ENCODE data around the gene PEX13.
"Not testable (repeated sequence)": the region's sequence is repeated elsewhere in the genome, so short reads cannot be mapped to it uniquely, and the experiment has no call there.

Gene PEX13, protein sequence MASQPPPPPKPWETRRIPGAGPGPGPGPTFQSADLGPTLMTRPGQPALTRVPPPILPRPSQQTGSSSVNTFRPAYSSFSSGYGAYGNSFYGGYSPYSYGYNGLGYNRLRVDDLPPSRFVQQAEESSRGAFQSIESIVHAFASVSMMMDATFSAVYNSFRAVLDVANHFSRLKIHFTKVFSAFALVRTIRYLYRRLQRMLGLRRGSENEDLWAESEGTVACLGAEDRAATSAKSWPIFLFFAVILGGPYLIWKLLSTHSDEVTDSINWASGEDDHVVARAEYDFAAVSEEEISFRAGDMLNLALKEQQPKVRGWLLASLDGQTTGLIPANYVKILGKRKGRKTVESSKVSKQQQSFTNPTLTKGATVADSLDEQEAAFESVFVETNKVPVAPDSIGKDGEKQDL

DNA sequence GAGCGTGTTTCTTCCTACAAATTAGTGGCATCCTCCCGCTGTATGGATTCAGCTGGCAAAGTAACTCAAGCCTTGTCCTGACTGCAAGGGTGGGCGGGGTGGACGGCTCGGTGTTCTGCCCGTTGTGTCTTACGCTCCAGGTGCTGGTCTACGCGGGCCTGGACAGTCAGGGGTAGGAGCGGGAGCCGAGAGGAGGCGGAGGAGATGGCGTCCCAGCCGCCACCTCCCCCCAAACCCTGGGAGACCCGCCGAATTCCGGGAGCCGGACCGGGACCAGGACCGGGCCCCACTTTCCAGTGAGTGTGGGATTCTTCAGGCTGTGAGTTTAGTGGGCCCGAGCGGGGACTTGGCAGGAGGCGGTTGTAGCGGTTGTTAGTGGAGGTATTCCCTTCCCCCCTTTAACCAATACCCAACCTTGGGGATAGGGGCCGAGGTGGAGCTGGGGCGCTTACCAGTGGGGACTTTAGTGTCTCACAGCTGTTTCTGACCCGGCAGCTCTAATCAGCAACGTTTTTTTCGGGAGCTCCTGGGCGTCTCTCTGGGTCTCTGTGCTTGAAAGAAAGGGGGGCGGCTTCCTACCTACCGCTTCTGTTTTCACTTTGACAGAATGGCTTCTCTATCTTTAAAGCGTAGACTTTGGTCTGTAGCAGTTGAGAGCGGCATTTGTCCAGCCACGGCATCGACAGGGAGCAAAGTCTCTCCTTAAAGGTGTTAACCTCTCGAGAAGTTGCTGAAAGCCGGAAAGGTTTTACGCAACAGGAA lies at the start of gene PEX13, which contains the start of gene PUS10:
Gene PEX13 (plus strand): TSS at position 165 of the 762 bp plus-strand sequence. CDS start 40 bp downstream, at position 205.
Gene PUS10 (minus strand): TSS at position 700 of the 762 bp plus-strand sequence. CDS start 6,365 bp downstream, outside the sequence.
- DNase-seq, result peak; percentile 47

DNA sequence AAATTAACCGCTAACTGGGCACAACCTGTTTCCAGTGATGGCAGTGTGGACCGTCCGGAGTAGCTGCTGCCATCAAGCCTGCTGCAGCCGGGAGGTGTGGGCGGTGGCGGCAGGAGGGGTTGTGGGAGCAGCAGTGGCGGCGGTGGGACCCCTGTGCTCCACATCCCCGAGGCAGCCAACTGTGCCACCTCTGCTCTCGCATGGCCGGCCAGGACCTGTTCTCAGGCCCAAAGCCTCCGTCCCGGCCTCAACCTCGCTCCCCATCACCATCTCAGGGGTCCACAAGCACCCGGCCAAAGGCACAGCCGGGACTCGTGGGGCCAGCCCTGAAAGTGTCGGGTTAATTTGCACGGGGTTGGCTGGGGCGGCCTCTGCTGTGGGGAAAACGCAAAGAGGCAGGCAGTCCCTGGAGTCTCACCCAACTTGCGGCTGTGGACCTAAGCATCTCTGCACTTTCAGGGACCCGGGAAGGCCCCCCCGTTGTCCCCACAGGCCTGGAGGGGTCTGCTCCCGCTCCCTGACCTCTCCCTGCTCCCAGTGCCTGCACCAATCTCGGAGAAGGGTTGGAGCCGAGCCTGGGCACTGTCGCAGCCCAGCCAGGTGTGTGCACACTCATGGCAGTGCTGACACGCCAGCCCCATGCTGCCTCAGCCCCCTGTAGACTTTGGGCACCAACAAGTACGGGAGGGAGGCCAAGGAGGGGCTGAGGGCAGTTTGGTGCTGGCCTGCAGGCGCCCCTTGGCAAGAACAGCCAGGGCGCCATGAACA lies 44.4 kb upstream of the PEX13 start:
- DNase-seq, result no peak

DNA sequence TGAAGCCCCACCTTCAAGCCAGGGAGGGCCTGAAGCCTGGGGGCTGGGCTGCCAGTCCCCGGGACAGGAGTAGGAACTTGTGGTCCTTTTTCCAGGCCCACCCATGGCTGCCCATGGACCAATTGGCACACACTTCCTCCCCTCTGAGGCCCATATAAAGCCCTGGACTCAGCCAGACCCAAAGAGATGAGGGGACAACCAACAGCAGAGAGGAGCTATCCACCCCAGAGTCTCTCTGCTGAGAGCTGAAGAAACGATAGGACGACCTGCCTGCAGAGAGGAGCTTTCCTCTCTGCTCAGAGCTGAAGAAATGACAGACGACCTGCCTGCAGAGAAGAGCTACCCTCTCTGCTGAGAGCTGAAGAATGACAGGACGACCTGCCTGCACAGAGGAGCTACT lies 43.8 kb upstream of the PEX13 start:
- no peak for DNase-seq

DNA sequence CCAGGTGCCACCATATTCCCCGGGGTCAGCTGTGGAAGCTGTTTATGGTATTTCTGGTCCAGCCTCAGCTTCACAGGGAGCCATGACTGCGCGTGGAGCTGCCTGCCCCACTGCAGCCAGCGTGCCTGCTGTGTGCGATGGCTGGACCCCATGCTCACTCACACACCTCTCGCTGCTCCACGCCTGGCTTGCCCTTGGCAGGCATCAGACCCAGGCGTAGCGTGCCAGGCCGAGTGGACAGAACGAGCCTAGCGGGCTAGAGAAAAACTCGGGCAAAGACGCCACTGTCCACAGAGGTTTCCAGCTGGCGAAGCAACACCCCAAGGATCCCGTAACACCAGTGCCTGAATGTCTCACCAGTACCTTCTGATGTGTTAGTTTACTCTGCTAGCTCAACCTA lies 42.9 kb upstream of the PEX13 start:
- DNase-seq, result no peak

DNA sequence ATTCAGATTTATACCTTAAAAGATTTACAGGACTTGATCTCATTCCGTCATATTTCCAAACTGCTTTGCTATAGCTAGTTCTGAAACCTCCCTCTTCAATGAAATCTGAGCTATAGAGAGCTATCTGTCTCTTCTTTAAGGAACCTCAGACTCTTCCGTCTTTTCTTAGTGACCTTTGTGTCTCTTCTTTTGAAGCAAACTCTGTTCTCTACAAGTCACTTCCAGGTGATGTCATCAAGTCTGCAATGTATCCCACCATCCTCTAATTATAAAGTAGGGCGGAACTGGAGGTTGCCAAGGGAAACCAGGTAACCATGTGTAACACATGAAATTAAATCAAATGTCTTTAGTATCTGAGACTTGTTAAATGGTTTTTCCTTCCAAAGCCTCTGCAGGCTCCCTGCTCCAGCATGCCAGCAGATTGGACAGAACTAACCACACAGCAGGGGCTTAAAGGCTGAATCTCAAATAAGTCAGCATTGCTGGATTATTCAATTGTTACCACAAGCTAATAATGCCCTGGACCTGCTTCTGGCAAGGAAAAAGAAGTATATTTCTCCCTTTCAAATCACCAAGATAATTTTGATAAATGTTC lies 41.2 kb upstream of the PEX13 start:
- no peak for DNase-seq

DNA sequence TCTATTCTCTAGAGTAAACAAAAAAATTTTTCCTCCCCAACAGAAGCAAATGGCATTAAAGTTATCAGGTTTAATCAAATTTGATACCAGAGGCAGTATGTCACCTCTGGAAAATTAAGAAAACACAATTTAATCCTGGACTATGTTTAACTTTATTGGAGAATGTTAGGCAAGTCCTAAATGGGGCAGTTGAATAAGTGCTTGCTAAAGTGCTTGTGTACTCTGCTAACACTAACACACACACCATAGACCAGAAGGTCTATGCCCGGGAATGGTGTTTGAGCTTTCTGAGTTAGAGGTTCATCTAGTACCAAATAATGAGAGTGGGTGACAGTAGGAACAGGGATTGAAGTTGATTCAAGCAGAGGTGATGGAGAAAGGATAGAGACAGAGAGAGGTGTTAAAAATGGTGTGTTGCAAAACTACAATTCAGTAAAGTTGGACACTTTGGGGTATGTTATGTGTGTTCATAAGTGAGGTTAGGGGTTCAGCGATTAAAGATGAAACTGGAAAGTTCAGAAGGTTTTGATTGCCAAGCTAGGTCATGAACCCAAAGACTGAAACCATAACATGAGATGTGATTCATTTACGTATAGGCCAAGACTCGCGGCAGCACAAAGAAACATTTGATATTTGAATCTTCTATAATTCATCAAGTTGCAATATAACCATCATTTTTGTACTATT lies 40.5 kb upstream of the PEX13 start:
- DNase-seq, result no peak

DNA sequence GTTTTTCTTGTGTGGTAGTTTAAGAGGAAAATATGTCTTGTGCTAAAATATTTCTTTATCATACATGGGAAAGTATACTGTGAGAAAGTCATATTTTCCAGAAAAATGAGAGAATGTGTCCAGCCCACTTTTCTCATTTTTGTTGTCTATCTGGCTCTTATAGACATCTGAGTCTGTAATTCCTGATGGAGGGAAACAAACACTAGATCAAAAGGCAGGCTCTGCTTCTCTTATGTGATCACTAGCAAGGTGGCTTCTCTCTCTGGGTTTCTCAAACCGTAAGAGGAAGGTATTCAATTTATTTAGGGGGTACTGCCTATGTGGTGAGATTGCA lies 40.0 kb upstream of the PEX13 start:
- DNase-seq, result no peak

DNA sequence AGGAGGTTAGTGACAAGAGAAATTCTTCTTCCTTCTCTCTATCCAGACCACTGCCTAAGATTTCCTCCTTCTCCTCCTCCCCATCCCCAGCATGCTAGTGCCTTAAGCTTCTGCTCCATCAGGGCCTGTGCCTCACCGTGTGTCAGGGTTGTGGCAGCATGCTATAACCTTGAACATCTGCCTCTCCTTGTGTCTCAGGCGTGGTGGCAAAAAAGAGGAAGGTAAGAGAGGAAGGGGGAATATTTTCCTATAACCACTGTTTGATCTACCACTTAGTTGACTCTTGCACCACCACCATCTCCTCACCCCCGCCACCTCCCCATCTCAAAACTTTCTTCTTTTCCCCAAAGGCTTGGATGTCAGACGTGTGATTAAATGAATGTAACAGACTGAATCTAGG lies 38.3 kb upstream of the PEX13 start:
- no peak for DNase-seq

DNA sequence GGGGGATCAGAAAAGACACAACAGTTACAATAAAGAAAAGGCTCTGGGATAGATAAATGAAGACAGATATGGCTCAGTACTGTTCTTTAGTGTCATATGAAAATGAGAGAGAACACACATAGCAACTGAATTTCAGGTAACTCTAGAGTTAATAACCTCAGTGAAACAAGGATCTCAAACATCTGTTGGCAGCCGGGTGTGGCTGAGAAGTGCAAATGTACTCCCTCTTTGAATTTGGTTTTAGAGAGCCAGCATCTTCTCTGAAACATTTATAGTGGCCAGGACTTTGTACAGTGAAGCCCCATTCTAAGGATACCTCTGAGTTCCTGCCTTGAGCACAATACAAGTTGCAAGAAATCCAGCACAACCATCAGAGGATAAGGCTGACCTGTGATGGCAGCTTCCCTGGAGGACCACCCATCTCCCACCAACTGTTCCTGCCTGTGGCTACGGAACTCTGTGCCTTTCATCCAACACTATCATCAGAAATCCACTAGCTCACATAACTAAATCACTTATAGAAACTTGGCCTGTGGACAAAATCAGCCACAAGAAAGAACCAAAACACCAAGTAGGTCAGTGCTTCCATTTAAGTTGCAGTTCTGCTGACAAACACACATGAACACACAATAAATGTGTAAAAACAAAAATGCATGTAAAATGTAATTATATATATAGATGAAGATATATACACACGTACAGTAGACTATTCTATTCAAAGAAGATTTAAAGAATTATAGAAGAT lies 37.3 kb upstream of the PEX13 start:
- no peak for DNase-seq

DNA sequence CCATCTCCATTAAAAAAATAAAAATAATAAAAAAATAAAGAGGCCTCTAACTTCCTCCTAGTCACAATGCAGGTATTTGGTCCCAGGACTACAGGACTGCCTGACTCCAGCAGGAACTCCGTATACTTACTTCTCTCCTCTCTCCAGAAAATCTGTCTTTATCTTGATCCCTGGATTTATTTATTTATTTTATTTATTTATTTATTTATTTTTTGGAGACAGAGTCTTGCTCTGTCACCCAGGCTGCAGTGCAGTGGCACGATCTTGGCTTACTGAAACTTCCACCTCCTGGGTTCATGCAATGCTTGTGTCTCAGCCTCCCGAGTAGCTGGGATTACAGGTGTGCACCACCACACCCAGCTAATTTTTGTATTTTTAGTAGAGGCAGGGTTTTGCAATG lies 35.5 kb upstream of the PEX13 start:
- not testable (repeated sequence) for DNase-seq

DNA sequence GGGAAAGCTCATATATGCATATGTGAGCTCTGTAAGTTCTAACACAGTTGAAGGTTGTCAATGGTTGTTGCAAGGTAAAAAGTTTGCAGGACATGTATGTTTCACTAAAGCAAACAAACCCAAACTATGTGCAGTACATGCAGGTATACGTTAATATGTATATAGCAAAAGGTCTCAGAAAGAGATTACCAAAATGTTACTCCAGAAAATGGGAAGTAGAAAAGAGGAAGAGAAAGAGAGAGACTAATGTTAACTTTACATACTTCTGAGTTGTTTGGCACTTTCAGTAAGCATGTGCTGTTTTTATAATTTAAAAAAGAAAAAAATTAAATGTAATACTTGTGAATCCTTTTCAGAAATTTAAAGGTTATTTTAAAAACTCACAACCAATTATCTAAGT lies 32.8 kb upstream of the PEX13 start:
- no peak for DNase-seq

DNA sequence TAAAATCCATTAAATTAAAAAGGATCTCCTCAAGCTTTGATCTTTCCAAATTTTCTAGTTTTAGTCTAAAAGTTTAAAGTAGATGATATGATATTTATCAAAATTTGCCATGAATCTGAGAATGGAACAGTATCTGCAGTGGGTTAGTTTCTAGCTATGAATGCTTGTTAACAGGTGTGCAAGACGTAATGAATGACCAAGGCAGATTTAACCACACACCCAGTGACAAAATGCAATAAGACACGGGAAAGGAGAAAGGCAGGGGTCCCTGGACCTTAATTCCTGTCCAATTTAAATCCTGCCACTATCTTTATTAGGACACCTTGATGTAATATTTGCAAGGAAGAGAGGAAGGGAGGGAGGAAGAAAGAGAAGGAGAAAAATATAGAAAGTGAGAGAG lies 30.5 kb upstream of the PEX13 start:
- DNase-seq, result no peak

DNA sequence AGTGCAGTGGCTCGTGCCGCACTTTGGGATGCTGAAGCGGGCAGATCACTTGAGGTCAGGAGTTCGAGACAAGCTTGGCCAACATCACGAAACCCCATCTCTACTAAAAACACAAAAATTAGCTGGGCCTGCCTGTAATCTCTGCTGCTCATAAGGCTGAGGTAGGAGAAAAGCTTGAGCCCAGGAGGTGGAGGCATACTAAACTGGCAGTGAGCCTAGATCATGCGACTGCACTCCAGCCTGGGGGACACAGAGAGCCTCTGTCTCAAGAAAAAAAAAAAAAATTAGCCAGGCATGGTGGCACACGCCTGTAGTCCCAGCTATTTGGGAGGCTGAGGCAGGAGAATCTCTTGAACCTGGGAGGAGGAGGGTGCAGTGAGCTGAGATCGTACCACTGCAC lies 29.9 kb upstream of the PEX13 start:
- not testable (repeated sequence) for DNase-seq

DNA sequence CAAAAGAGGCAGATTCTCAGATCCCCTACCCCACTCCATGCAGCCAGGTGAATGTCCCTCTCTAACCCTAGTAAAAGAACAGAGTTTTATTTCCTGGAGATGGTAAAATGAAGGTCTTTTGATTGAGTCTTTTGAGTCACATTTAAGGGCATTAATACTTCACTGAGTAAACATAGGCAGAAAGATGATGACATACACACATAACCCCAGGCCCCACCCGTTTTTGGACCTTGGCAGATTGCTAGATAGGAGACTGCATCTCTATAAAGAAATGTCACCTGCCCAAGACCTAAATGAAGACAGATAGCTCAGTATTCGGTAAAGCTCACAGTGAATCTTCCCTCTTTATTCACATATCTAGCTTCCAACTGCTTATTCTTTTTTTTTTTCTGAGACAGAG lies 28.3 kb upstream of the PEX13 start:
- no peak for DNase-seq

DNA sequence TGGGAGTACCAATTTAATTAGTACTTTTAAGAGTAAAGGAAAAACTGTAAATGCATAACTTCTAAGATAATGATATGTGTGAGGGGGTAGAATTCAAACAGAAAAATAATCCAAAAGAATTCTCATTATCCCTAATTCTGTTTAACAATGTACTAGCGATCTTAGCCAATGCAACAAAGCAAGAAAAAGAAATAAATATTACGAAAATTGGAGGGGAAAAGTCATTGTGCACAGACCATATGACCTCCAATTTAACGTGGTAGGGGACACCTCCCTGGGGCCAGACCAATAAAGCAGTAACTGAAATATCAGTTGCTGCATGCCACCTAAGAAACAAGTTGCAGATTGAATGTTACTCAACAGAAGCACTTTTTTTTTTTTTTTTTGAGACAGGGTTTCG lies 25.9 kb upstream of the PEX13 start:
- no peak for DNase-seq

DNA sequence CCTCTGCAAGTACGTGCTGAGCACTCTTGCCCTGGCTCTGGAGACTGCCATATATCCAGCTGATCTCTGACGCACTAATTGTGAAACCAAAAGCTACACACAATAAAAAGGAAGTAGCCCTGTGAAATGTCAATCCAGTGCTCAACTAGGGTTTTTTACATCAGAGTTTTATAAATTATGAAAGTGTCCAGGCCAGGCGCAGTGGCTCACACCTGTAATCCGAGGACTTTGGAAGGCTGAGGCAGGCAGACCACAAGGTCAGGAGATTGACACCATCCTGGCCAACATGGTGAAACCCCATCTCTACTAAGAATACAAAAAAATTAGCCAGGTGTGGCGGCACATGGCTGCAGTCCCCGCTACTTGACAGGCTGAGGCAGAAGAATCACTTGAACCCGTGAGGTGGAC lies 24.5 kb upstream of the PEX13 start:
- peak; percentile 71 for DNase-seq

DNA sequence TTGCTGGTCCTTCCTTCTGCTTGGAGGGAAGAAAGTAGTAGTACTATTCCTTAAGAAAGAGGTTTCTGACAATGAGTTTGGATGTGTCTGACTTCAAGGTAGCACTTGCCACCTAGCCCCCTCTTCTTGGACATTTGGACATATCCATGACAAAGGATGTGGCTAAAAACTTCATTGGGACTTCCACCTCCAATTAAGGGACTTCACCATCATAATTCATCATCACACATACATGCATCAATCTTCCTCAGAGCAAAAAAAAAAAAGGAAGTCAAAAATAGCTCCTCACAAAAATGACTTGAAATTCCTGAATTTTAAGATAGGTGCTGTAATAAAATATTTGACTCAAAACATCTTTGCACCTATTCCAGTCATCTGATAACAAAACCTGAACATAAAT lies 23.4 kb upstream of the PEX13 start:
- no peak for DNase-seq

DNA sequence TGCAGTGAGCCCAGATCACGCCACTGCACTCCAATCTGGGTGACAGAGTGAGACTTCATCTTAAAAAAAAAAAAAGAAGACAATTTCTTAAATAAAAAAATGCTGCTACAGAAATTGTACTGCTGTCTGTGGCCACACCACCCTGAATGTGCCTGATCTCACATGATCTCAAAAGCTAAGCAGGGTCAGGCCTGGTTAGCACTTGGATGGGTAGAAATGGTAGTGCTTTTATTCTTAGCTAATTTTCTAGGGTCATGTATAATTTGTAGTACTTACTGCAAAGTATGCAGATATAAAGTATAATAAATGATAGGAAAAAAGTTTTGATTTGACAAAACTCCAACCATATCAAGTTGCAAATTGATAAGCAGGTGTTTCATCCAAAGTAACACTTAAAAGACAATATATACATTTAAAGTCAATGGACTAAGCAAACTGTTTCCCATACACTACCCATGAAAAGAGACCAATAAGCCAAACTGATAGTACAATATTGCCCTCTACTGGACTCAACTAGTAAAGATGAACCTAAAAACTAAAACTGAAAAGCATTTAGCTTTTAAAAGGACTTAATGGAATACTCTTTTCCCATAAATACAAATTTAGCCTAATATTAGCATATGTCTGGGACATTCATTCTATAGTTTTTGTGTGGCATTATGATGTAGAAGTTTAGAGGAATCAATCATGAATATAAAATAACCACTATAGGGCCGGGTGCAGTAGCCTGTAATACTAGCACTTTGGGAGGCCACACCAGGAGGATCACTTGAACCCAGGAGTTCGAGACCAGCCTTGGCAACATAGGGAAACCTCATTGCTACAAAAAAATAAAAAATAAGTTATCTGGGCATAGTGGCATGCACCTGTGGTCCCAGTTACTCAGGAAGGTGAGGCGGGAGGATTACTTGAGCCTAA lies 18.6 kb upstream of the PEX13 start:
- peak; percentile 74 for DNase-seq

DNA sequence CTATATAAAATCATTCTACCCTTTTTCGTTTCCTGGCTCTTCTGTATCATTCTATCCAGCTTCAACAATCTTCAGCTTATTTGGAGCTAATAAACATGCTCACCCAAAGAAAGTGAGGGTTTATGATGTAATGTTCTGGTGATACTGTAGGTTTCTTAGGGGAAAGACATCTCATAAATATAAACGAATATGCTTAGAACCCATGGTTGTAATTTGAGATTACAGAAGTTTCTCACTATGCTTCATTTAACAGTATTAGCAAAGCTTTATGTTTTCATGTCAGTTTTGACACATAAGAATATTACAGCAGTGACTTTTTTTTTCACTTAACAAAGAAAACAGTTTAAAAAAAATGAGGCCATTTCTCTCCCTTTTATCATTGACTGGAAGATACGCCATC lies 11.8 kb upstream of the PEX13 start:
- DNase-seq, result no peak

DNA sequence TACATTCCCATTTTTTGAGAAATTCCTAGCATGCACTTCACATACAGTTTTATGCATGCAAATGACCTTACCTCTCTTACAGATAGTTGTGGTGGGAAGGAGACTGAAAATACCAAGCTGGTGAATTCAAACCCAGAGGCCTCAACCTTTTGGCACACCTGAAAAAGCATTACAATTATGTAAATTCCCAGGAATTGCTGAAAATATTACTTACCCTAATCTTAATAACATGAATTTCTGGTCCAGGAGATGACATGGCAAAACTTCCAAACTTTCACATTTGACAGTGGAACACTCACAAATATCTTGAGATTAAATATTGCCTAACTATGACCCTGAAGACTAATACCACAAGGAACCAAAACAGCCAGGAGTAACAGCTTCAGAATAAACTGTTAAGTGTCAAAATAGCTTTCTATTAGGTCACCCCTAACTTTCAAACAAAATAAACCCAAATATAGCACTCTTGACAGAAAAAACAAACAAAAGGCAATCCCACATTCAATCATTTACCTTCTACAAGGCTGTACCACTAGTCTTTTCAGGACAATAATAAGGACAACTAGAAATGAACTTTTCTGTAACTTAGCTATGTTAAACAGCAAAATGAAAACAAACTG lies 10.9 kb upstream of the PEX13 start:
- DNase-seq, result no peak

Measured in CD4-positive, alpha-beta T cell treated with Interleukin-17A for 1 hour (primary cell).